PC-9 (cell line): ENCODE measurements around the gene CYP4A22. TPM values are rescaled to one million over a fixed set of nuclear protein-coding genes. Genes with fewer than 3 reads are reported as not detected.
"Not testable (repeated sequence)": the region's sequence is repeated elsewhere in the genome, so short reads cannot be mapped to it uniquely, and the experiment has no call there.

ENCODE experiments used
- BruUV-seq: library from RNA; stranded (reverse); fragments of 400-500 nt; replicated peaks from 2 replicates; lab custom pipeline; 2021; lab: Mats Ljungman, UMichigan
- CTCF ChIA-PET: fragments of 300-600 bp; sonication (Branson Sonifier 250); formaldehyde crosslinking; loops from one replicate; lab custom pipeline; 2022; ENCODE audit warnings: antibody characterized with exemption; lab: Charles Lee
- POLR2A ChIA-PET: fragments of 300-600 bp; sonication (Branson Sonifier 250); formaldehyde crosslinking; loops from one replicate; lab custom pipeline; 2022; ENCODE audit warnings: antibody characterized with exemption; ENCODE audit not compliant: unreplicated experiment; lab: Charles Lee
- DNase-seq, 2 experiments: peaks; one replicate each; pipeline versions ENCODE4 v3.0.0 to v3.0.0-alpha.2; 2015 to 2022; ENCODE audit warnings: mixed read lengths in 1 of 2
- H2AFZ ChIP-seq: fragments of 200-600 bp; sonication (generic); 2 replicates; pipeline ENCODE4 v1.8.1; 2017; ENCODE audit warnings: antibody characterized with exemption
- H3F3A ChIP-seq: fragments of 200-600 bp; sonication (generic); 2 replicates; pipeline ENCODE4 v1.8.1; 2017; ENCODE audit warnings: antibody characterized with exemption, mild to moderate bottlenecking, low read depth; ENCODE audit not compliant: insufficient read depth
- H3K27ac ChIP-seq: fragments of 200-600 bp; sonication (generic); 2 replicates; pipeline ENCODE4 v1.6.1; 2016; ENCODE audit warnings: mixed run types
- H3K27me3 ChIP-seq: fragments of 200-600 bp; sonication (generic); 2 replicates; pipeline ENCODE4 v1.6.1; 2016; ENCODE audit warnings: low read depth, mixed run types; ENCODE audit not compliant: insufficient read depth
- H3K36me3 ChIP-seq: fragments of 200-600 bp; sonication (generic); 2 replicates; pipeline ENCODE4 v1.6.1; 2016; ENCODE audit warnings: low read depth, mixed run types
- H3K4me1 ChIP-seq: fragments of 200-600 bp; sonication (generic); replicated peaks from 2 replicates; pipeline ENCODE4 v1.6.1; 2016; ENCODE audit warnings: mixed run types; ENCODE audit not compliant: insufficient read depth
- H3K4me2 ChIP-seq: fragments of 200-600 bp; sonication (generic); 2 replicates; pipeline ENCODE4 v1.6.1; 2017; ENCODE audit warnings: mixed run types
- H3K4me3 ChIP-seq: fragments of 200-600 bp; sonication (generic); 2 replicates; pipeline ENCODE4 v1.6.1; 2016; ENCODE audit warnings: mixed run types
- H3K79me2 ChIP-seq: fragments of 200-600 bp; sonication (generic); 2 replicates; pipeline ENCODE4 v1.6.1; 2017; ENCODE audit warnings: low read depth, mixed run types
- H3K9me2 ChIP-seq: fragments of 200-600 bp; sonication (generic); 2 replicates; pipeline ENCODE4 v1.8.1; 2017; ENCODE audit warnings: mild to moderate bottlenecking; ENCODE audit not compliant: insufficient read depth
- H3K9me3 ChIP-seq: fragments of 200-600 bp; sonication (generic); 2 replicates; pipeline ENCODE4 v1.8.1; 2016; ENCODE audit warnings: low read depth; ENCODE audit not compliant: insufficient read depth
- H4K20me1 ChIP-seq: fragments of 200-600 bp; sonication (generic); 2 replicates; pipeline ENCODE4 v1.8.1; 2017; ENCODE audit not compliant: insufficient read depth
- EZH2 ChIP-seq: fragments of 200-600 bp; sonication (generic); IDR thresholded peaks from 2 replicates; pipeline ENCODE4 v1.8.0; 2017; ENCODE audit warnings: antibody characterized with exemption, low read depth
- intact Hi-C: fragments of 100-400 bp; cut with micrococcal nuclease; formaldehyde crosslinking; loops from one replicate; pipeline ENCODE4 v1.10.0; 2022; ENCODE audit not compliant: unreplicated experiment
- total RNA-seq: library from RNA; stranded (reverse); gene quantifications from 2 replicates; pipeline ENCODE4 v1.2.3, GENCODE V29; 2021
- TF ChIP-seq, protein P1 (sequence below): fragments of 200-600 bp; sonication (generic); conservative IDR thresholded peaks from 2 replicates; pipeline ENCODE4 v1.6.1; 2017; ENCODE audit warnings: mixed run types, antibody characterized with exemption, mild to moderate bottlenecking, moderate library complexity

Gene CYP4A22
- total RNA-seq, 1 experiment from 2014 or later = not detected

DNA sequence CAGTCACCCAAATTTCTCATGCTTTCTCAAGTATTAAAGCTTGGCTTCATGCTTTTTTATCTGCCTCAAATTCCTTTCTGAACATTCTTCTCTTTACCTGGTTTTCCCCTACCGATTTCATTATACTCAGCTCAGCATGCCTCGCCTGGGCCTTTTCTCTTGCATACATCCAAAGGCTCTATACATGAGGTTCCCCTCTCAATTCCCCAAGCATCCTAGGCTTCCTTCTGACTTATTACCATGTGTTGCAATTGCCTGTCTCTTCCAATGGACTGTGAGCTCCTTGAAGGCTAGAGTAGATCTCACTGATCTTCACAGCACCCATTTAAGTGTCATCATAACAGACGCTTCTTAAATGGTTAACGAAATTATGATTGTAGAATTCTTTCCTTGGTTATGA lies 24.1 kb upstream of the CYP4A22 start:
- H3K9me2 ChIP-seq = no peaks in the 10 kb centered on the region
- no peaks in the 10 kb centered on the region for H3K27me3 ChIP-seq
- POLR2A ChIA-PET = no interaction called here
- H3F3A ChIP-seq = no peaks in the 10 kb centered on the region
- CTCF ChIA-PET = no interaction called here
- no peaks in the 10 kb centered on the region for H4K20me1 ChIP-seq
- intact Hi-C loops = no loop called here
- no peaks in the 10 kb centered on the region for H3K4me1 ChIP-seq
- TF ChIP-seq, protein P1, sequence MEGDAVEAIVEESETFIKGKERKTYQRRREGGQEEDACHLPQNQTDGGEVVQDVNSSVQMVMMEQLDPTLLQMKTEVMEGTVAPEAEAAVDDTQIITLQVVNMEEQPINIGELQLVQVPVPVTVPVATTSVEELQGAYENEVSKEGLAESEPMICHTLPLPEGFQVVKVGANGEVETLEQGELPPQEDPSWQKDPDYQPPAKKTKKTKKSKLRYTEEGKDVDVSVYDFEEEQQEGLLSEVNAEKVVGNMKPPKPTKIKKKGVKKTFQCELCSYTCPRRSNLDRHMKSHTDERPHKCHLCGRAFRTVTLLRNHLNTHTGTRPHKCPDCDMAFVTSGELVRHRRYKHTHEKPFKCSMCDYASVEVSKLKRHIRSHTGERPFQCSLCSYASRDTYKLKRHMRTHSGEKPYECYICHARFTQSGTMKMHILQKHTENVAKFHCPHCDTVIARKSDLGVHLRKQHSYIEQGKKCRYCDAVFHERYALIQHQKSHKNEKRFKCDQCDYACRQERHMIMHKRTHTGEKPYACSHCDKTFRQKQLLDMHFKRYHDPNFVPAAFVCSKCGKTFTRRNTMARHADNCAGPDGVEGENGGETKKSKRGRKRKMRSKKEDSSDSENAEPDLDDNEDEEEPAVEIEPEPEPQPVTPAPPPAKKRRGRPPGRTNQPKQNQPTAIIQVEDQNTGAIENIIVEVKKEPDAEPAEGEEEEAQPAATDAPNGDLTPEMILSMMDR = no peak
- no peak for TF ChIP-seq EZH2
- H2AFZ ChIP-seq = no peak overlapping the region
- no peaks in the 10 kb centered on the region for H3K9me3 ChIP-seq
- no peak for DNase-seq
- H3K36me3 ChIP-seq = no peaks in the 10 kb centered on the region
- no peak overlapping the region for H3K4me3 ChIP-seq
- no peak overlapping the region for H3K4me2 ChIP-seq
- H3K79me2 ChIP-seq = no peaks in the 10 kb centered on the region
- BruUV-seq = no TSS peak
- no peak overlapping the region for H3K27ac ChIP-seq

DNA sequence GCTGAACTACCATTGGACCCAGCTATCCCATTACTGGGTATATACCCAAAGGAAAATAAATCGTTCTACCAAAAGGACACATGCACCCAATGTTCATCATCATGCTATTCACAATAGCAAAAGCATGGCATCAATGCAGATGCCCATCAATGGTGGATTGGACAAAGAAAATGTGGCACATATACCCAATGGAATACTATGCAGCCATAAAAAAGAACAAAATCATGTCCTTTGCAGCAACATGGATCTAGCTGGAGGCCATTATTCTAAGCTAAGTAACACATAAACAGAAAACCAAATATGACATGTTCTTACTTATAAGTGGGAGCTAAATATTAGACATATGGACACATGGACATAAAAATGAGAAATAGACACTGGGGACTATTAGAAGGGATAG lies 16.2 kb upstream of the CYP4A22 start:
- H4K20me1 ChIP-seq = not testable (repeated sequence)

DNA sequence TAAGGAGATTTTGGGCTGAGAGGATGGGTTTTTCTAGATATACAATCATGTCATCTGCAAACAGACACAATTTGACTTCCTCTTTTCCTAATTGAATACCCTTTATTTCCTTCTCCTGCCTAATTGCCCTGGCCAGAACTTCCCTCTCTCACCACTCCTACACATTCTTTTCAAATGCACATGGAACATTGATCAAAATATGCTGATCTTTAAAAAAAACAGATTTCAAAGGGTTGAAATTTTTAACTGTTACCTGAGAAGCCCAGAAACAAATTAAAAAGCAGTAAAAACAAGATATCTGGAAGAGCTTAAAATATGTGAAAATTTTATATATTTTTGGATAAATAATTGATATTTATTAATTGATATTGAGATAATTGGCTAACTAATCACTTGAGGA lies 12.4 kb upstream of the CYP4A22 start:
- H3K36me3 ChIP-seq, BruUV-seq, H3K4me1 ChIP-seq, H3K4me2 ChIP-seq, H3K27ac ChIP-seq, H4K20me1 ChIP-seq, H3K9me3 ChIP-seq, H3K27me3 ChIP-seq, H3F3A ChIP-seq, H3K4me3 ChIP-seq, intact Hi-C loops, DNase-seq, CTCF ChIA-PET, H3K9me2 ChIP-seq, H3K79me2 ChIP-seq, POLR2A ChIA-PET, H2AFZ ChIP-seq: not testable (repeated sequence)

More for the DNA sequence above, 16.2 kb upstream of the CYP4A22 start:
- H3K4me3 ChIP-seq, H3K4me1 ChIP-seq, H2AFZ ChIP-seq, intact Hi-C loops, H3K9me3 ChIP-seq, H3K79me2 ChIP-seq, BruUV-seq, DNase-seq, H3K9me2 ChIP-seq, H3K27ac ChIP-seq, H3K4me2 ChIP-seq, H3F3A ChIP-seq, CTCF ChIA-PET, H3K27me3 ChIP-seq, POLR2A ChIA-PET, H3K36me3 ChIP-seq: not testable (repeated sequence)

DNA sequence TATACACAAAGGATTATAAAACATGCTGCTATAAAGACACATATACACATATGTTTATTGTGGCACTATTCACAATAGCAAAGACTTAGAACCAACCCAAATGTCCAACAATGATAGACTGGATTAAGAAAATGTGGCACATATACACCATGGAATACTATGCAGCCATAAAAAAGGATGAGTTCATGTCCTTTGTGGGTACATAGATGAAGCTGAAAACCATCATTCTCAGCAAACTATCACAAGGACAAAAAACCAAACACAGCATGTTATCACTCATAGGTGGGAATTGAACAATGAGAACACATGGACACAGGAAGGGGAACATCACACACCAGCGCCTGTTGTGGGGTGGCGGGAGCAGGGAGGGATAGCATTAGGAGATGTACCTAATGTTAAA lies 10.2 kb upstream of the CYP4A22 start:
- H4K20me1 ChIP-seq, H3K4me3 ChIP-seq, BruUV-seq, DNase-seq, H3K79me2 ChIP-seq, H3K4me2 ChIP-seq, H3K9me2 ChIP-seq, H3K27me3 ChIP-seq, H3K27ac ChIP-seq, H3F3A ChIP-seq, H3K36me3 ChIP-seq, H3K4me1 ChIP-seq, H2AFZ ChIP-seq, intact Hi-C loops, H3K9me3 ChIP-seq, CTCF ChIA-PET, POLR2A ChIA-PET: not testable (repeated sequence)
